ENCODE data around the gene GPRC5C. TPM values are rescaled to one million over a fixed set of nuclear protein-coding genes. Genes with fewer than 3 reads are reported as not detected.

The GPRC5C gene, protein sequence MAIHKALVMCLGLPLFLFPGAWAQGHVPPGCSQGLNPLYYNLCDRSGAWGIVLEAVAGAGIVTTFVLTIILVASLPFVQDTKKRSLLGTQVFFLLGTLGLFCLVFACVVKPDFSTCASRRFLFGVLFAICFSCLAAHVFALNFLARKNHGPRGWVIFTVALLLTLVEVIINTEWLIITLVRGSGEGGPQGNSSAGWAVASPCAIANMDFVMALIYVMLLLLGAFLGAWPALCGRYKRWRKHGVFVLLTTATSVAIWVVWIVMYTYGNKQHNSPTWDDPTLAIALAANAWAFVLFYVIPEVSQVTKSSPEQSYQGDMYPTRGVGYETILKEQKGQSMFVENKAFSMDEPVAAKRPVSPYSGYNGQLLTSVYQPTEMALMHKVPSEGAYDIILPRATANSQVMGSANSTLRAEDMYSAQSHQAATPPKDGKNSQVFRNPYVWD
- 10 to 100 TPM; 11.5 to 29.0 (median 16.0) TPM for total RNA-seq

DNA sequence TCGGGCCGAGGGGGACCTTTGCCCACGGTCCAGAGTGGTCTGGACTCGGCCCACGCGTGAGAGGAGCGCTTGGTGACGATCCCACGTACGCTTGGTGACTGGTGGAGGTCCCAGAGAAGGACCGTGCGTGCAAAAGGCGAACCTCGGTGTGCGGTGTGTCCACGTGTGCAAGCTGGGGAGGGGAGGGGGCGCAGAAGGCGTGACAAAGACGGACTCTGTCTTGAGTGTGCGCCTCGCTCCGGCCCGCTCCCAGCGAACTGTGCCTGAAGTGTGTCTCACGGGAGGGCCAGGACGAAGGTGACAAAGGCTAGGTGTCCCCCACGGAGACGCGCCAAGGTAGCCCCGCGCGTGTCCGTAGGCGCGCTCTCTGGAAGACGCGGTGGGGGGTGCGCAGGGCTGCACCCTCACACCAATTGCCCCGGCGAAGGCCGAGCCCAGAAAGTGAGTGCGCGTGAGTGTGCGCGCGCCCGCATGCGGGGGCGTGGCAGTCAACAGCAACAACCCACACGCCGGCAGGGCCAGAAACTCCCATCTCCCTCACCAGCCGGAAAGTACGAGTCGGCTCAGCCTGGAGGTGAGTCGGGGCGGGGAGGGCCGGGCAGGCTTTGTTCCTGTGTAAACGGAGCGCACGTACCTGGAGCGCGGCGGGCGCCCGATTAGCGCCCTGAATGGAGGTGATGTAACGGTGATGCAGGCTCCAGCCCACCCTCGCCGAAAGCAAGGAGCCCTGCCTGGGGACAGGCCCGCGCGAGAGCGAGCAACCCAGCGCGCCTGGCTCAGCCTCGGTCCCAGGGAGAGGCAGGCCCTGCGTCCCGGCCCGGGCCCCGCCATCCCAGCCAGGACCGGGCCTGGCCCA, at the start of gene GPRC5C:
Gene GPRC5C, plus strand, starts transcription at position 521 of the 856 bp plus-strand sequence. CDS start 7,689 bp downstream, outside the sequence.
- peak; percentile 40 for ATAC-seq (ENCODE audit: low FRiP score)
- TF ChIP-seq, protein P1, sequence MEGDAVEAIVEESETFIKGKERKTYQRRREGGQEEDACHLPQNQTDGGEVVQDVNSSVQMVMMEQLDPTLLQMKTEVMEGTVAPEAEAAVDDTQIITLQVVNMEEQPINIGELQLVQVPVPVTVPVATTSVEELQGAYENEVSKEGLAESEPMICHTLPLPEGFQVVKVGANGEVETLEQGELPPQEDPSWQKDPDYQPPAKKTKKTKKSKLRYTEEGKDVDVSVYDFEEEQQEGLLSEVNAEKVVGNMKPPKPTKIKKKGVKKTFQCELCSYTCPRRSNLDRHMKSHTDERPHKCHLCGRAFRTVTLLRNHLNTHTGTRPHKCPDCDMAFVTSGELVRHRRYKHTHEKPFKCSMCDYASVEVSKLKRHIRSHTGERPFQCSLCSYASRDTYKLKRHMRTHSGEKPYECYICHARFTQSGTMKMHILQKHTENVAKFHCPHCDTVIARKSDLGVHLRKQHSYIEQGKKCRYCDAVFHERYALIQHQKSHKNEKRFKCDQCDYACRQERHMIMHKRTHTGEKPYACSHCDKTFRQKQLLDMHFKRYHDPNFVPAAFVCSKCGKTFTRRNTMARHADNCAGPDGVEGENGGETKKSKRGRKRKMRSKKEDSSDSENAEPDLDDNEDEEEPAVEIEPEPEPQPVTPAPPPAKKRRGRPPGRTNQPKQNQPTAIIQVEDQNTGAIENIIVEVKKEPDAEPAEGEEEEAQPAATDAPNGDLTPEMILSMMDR (IDR thresholded peaks at IDR 0.05), result no peak
- DNase-seq (ENCODE audit: low spot score), result no peak

- ATAC-seq (ENCODE audit: low FRiP score), result no peak
- DNase-seq (ENCODE audit: low spot score), result no peak
- TF ChIP-seq, protein P1 (IDR thresholded peaks at IDR 0.05), result no peak
Measured at GRCh38 chr17:74383141-74383540, 48.7 kb upstream of the GPRC5C start.

GRCh38 chr17:74385201-74385600, 46.7 kb upstream of the GPRC5C start:
- TF ChIP-seq, protein P1 (IDR thresholded peaks at IDR 0.05), result no peak
- ATAC-seq (ENCODE audit: low FRiP score) (no peak), DNase-seq (ENCODE audit: low spot score) (no peak)

DNA sequence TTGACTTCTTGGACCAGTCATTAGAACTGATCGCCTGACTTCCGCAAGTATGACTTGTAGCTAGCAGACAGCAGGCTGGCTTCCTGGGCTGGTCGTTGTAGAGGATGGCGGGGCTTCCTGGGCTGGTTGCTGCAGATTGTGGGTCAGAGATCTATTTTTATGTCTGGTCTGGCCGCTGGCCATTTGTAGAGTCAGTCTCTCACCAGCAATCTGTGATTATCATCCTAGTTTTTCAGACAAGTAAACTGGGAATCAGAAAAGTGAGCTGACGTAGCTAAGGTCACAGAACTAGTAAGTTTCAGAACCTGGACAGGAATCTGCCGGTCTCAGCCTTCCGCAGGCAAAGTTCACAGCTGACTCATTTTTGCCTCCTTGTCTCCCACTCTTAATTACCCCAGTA, 45.5 kb upstream of the GPRC5C start:
- ATAC-seq (ENCODE audit: low FRiP score) (no peak), DNase-seq (ENCODE audit: low spot score) (no peak)

GRCh38 chr17:74387365-74388218, 44.3 kb upstream of the GPRC5C start:
- DNase-seq (ENCODE audit: low spot score) (no peak), ATAC-seq (ENCODE audit: low FRiP score) (no peak)
- TF ChIP-seq, protein P1 (IDR thresholded peaks at IDR 0.05), result no peak

More for the DNA sequence above, 45.5 kb upstream of the GPRC5C start:
- TF ChIP-seq, protein P1 (IDR thresholded peaks at IDR 0.05), result no peak

GRCh38 chr17:74389084-74389753, 42.7 kb upstream of the GPRC5C start:
- DNase-seq (ENCODE audit: low spot score) (no peak), ATAC-seq (ENCODE audit: low FRiP score) (no peak)
- TF ChIP-seq, protein P1 (IDR thresholded peaks at IDR 0.05), result no peak
